NCI-H146 treated with DMSO at 0.1 percent for 48 hours (cell line): ENCODE results near the gene CEP63.

Experiments
- DNase-seq: peaks from one replicate; lab custom pipeline; 2025; ENCODE audit not compliant: unreplicated experiment; lab: John Stamatoyannopoulos, UW

Gene CEP63

DNA sequence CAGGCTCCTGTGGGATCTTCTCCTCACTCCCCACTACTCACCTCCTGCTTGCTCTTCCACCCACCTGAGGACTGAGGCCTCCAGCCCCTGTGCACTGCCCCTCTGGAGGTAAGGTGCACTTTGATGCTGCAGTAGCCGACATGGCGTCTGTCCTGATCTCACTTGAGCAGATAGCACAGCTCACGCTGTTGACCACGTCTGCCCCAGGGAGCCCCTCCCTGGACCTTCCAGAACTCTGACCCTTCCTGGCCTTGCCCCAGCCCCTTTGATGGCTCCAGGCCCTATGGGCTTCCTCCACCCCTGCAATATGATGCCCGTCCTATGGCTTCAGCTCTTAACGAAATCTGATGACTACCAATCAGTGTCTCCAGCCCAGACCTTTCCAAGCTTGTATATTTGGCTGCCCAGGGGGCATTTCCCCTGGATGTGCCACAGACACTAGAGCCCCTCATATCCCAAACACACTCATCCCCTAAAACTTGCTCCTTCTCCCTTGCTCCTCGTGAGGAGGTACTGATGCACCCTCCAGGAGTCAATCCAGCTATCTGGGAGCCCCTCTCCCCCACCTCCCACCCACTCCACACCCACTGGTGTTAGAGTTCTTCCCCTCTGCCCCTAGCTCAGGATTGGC lies 137.9 kb downstream of the CEP63 start:
- DNase-seq: no peak
